SHP77 (cell line): Measurements from ENCODE around the gene PSRC1.

ENCODE experiments used
- DNase-seq, 2 experiments: peaks; one replicate each; lab custom pipeline; 2025; lab: John Stamatoyannopoulos, UW

Gene PSRC1

GRCh38 chr1:109247401-109248365 lies 35.3 kb downstream of the PSRC1 start:
- no peak for DNase-seq

GRCh38 chr1:109246141-109246551 lies 36.8 kb downstream of the PSRC1 start:
- no peak for DNase-seq

GRCh38 chr1:109243860-109244552 lies 38.9 kb downstream of the PSRC1 start:
- DNase-seq: no peak

- DNase-seq: no peak
Measured at GRCh38 chr1:109243221-109243620, 39.7 kb downstream of the PSRC1 start.

- no peak for DNase-seq
Measured at GRCh38 chr1:109242387-109242786, 40.6 kb downstream of the PSRC1 start.

- DNase-seq: no peak
Measured at GRCh38 chr1:109241841-109242345, 41.1 kb downstream of the PSRC1 start.

GRCh38 chr1:109241344-109241743 lies 41.6 kb downstream of the PSRC1 start:
- no peak for DNase-seq

GRCh38 chr1:109240158-109241152 lies 42.5 kb downstream of the PSRC1 start:
- peak in 1 of 2 experiments; percentile 26 for DNase-seq

GRCh38 chr1:109239409-109240068 lies 43.4 kb downstream of the PSRC1 start:
- peak; percentile 14 to 38 for DNase-seq

- DNase-seq: no peak
Measured at GRCh38 chr1:109239047-109239408, 43.9 kb downstream of the PSRC1 start.

GRCh38 chr1:109238382-109238781 lies 44.6 kb downstream of the PSRC1 start:
- no peak for DNase-seq

- no peak for DNase-seq
Measured at GRCh38 chr1:109237512-109237911, 45.4 kb downstream of the PSRC1 start.

GRCh38 chr1:109235137-109235536 lies 47.8 kb downstream of the PSRC1 start:
- DNase-seq: no peak

- DNase-seq: no peak
Measured at GRCh38 chr1:109231066-109231465, 51.9 kb downstream of the PSRC1 start.
